ENCODE measurements around the gene ATXN2.

ATXN2 gene

DNA sequence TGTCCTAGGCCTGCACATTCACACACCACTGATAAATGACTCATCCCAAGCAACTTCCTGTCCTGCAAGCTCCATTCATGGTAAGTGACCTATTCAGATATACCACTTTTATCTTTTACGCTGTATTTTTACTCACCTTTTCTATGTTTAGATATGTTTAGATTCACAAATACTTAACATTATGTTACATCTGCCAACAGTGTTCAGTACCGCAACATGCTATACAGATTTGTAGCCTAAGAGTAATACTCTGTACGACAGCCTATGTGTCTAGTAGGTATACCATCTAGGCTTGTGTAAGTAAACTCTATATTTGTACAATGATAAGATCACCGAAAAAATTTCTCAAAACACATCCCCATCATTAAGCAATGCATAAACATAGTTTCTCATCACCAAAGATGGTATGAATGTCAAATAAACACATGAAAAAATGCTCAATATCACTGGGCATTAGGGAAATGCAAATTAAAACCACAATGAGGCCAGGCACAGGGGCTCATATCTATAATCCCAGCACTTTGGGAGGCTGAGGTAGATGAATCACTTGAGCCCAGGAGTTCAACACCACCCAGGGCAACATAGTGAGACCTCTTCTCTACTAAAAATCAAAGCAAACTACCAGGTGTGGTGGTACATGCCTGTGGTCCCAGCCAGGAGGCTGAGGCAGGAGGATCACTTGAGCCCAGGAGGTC lies 20.7 kb downstream of the ATXN2 start:
- TF ChIP-seq, protein P1, sequence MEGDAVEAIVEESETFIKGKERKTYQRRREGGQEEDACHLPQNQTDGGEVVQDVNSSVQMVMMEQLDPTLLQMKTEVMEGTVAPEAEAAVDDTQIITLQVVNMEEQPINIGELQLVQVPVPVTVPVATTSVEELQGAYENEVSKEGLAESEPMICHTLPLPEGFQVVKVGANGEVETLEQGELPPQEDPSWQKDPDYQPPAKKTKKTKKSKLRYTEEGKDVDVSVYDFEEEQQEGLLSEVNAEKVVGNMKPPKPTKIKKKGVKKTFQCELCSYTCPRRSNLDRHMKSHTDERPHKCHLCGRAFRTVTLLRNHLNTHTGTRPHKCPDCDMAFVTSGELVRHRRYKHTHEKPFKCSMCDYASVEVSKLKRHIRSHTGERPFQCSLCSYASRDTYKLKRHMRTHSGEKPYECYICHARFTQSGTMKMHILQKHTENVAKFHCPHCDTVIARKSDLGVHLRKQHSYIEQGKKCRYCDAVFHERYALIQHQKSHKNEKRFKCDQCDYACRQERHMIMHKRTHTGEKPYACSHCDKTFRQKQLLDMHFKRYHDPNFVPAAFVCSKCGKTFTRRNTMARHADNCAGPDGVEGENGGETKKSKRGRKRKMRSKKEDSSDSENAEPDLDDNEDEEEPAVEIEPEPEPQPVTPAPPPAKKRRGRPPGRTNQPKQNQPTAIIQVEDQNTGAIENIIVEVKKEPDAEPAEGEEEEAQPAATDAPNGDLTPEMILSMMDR (IDR thresholded peaks at IDR 0.05) = no peak
- TF ChIP-seq ZFX (IDR thresholded peaks at IDR 0.05; ENCODE audit: borderline replicate concordance) = no peak
- H3K27ac ChIP-seq = no peak overlapping the region

DNA sequence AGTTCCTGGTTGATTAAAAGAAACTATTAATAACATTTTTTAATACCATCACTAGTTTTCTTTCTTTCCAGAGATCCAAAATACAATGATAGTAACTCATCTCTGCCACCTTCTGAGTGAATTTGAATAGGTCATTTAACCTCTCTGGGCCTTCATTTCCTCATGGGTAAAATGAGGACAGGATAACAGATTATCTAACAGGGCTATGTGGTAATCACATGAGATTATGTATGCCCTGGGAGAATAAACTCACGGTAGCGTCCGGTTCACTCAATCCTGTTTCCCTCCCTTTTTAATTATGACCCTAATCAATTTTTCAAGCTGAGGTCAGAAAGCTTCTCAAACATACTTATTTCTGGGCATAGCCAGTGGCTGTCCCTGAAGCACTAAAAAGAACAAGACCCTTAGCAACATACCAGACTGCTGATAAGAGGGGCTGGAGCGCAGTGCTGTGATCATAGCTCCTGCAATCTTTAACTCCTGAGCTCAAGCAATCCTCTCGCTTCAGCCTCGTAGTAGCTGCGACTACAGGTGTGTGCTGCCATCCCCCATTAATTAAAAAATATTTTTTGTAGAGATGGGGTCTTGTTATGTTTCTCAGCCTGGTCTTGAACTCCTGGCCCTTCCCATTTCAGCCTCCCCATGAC lies 24.2 kb downstream of the ATXN2 start:
- H3K27ac ChIP-seq = no peak overlapping the region
- TF ChIP-seq, protein P1 (IDR thresholded peaks at IDR 0.05) = no peak
- no peak for TF ChIP-seq ZFX (IDR thresholded peaks at IDR 0.05; ENCODE audit: borderline replicate concordance)

DNA sequence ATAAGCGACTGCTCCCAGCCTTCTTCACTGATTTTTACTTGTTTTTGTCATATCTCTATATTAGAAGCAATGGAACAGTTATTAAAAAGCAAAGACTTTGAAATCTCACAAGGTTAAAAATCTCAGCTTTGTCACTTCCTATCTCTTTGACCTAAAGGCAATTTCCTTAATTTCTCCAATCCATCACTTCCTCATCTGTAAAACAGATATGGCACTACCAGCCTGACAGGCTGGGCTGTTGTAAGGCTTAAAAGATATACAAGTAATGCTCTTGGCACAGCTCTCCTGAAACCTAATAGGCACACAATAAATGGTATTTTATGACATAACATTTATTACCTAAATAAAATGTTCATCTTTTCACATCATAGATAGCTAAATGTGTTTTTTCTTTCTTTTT lies 25.6 kb downstream of the ATXN2 start:
- H3K27ac ChIP-seq = no peak overlapping the region
- TF ChIP-seq, protein P1 (IDR thresholded peaks at IDR 0.05) = no peak
- TF ChIP-seq ZFX (IDR thresholded peaks at IDR 0.05; ENCODE audit: borderline replicate concordance) = no peak

DNA sequence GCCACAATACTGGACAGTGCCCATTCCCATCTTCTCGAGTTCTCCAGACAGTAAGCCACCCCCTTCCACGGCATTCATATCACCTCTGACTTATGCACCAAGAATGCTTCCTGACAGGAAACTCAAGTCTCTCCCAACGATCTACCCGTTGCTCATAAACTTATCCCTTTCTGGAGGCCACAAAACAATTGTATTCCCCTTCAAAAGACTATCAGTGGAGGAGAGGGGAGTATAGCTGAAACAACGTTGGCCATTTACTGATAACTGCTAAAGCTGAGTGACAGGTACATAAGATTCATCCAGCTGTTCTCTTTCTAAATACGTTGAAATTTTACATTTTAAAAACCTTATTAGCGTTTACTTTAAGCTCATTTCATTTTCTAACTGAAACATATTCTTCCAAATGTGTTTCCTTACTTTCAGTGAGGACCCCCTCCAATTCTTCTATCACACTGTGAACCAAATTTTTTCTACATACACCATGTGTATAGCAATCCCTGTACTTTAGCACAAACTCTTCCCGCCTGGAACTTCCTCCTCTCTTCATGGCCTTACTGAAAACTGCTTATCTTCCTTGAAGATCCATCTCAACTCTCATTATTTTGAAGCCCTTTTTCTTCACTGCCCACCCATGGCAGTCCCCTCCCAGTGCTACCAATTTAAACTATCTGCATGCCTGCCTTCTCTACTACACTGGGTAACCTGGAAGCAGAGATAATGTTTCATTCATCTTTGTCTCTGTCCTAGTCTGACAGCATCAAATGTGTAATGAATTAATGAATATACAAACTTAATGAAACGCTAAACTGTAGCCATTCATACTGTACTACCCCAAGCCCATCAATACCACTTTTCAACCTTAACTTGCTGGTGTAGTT lies 28.8 kb downstream of the ATXN2 start:
- TF ChIP-seq, protein P1 (IDR thresholded peaks at IDR 0.05) = no peak
- no peak for TF ChIP-seq ZFX (IDR thresholded peaks at IDR 0.05; ENCODE audit: borderline replicate concordance)
- H3K27ac ChIP-seq = peak overlapping the region; percentile 0; the same call in 1 of the 2 replicates

DNA sequence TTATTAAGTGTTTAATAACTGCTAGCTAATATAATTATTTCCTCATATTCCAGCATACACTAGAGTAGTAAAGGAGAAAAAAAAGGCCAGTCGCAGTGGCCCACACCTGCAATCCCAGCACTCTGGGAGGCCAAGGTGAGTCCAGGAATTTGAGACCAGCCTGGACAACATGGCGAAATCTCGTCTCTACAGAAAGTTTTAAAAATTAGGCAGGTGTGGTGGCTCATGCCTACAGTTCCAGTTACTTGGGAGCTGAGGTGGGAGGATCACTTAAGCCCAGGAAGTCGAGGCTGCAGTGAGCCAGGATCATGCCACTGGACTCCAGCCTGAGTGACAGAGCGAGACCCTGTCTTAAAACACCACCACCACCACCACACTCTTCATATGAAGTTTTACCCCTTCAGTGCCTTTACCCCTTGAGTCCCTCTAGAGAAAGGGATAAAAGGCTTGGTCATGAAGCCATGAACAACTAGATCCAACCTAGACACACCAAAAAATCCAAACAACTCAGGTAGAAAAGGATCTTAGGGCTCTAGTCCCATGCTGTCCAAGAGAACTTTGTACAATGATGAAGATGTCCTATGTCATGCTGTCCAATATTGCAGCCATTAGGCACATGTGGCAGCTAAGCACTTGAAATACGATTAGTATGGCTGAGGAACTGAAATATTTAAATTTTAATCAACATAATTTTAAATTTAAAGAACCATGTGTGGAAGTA lies 29.6 kb downstream of the ATXN2 start:
- peak overlapping the region; percentile 0; the same call in 1 of the 2 replicates for H3K27ac ChIP-seq
- TF ChIP-seq, protein P1 (IDR thresholded peaks at IDR 0.05) = no peak
- no peak for TF ChIP-seq ZFX (IDR thresholded peaks at IDR 0.05; ENCODE audit: borderline replicate concordance)

DNA sequence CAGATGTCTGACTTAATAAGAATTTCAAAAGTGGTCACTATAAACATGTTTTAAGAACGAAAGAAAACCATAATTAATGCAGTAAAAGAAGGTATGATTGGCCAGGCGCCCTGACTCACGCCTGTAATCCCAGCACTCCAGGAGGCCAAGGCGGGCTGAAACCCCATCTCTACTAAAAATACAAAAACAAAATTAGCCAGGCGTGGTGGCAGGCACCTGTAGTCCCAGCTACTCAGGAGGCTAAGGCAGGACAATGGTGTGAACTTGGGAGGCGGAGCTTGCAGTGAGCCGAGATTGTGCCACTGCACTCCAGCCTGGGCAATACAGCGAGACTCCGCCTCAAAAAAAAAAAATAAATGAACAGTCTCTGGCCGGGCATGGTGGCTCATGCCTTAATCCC lies 38.3 kb downstream of the ATXN2 start:
- peak overlapping the region; percentile 37 for H3K27ac ChIP-seq

DNA sequence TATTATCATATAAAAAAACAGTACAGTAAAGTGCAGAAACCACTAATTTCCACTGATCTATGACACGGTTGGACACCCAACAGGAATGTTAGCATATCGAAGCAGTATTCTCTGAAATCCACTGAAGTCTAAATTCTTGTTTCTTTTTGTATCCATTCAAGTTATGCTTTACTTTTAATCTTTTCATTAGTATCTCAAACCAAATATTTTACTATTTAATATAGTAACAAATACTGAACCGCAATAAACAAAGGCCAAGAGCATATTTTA lies 41.1 kb downstream of the ATXN2 start:
- TF ChIP-seq ZFX (IDR thresholded peaks at IDR 0.05; ENCODE audit: borderline replicate concordance) = no peak
- TF ChIP-seq, protein P1 (IDR thresholded peaks at IDR 0.05) = no peak
- peak overlapping the region; percentile 6 for H3K27ac ChIP-seq
